Type B pancreatic cell (in vitro differentiated cells): ENCODE data around the gene RBM27. TPM values are rescaled to one million over a fixed set of nuclear protein-coding genes. Genes with fewer than 3 reads are reported as not detected.
"Not testable (repeated sequence)": the region's sequence is repeated elsewhere in the genome, so short reads cannot be mapped to it uniquely, and the experiment has no call there.

Experiments
- DNase-seq: peaks from one replicate; pipeline ENCODE4 v3.0.0; 2021; ENCODE audit warnings: mixed read lengths; ENCODE audit not compliant: unreplicated experiment; ENCODE audit errors: extremely low spot score
- H3K27ac Mint-ChIP-seq: 2 replicates; pipeline ENCODE4 v1.8.0; 2021; ENCODE audit warnings: mild to moderate bottlenecking, mixed read lengths
- H3K27me3 Mint-ChIP-seq: 2 replicates; pipeline ENCODE4 v1.8.0; 2021; ENCODE audit warnings: mixed read lengths
- H3K36me3 Mint-ChIP-seq: 2 replicates; pipeline ENCODE4 v1.8.0; 2021; ENCODE audit warnings: mixed read lengths
- H3K4me1 Mint-ChIP-seq: one replicate; pipeline ENCODE4 v1.8.0; 2021; ENCODE audit warnings: mixed read lengths; ENCODE audit not compliant: unreplicated experiment
- H3K4me3 Mint-ChIP-seq: 2 replicates; pipeline ENCODE4 v1.8.0; 2021; ENCODE audit warnings: mild to moderate bottlenecking, mixed read lengths
- H3K9me3 Mint-ChIP-seq: 2 replicates; pipeline ENCODE4 v1.8.0; 2021; ENCODE audit warnings: mixed read lengths
- CTCF ChIP-seq: fragments of 200-600 bp; sonication (generic); conservative IDR thresholded peaks from 2 replicates; pipeline ENCODE4 v1.5.0; 2021; ENCODE audit warnings: antibody characterized with exemption, mild to moderate bottlenecking
- total RNA-seq: library from RNA; stranded (reverse); gene quantifications from 2 replicates; pipeline ENCODE4 v1.2.1, GENCODE V29; 2021; ENCODE audit warnings: low replicate concordance

The RBM27 gene
- total RNA-seq, 1 donor from 2014 or later: 19.8 TPM

- peaks cover 27% of the 10 kb centered on the region for H3K4me1 Mint-ChIP-seq
- H3K27me3 Mint-ChIP-seq: no peaks in the 10 kb centered on the region
- no peak overlapping the region for H3K27ac Mint-ChIP-seq
- no peaks in the 10 kb centered on the region for H3K9me3 Mint-ChIP-seq
- no peak for DNase-seq
- TF ChIP-seq CTCF: no peak
- H3K4me3 Mint-ChIP-seq: no peak overlapping the region
- H3K36me3 Mint-ChIP-seq: no peaks in the 10 kb centered on the region
Measured at GRCh38 chr5:146213210-146213826, 9.9 kb downstream of the RBM27 start.

GRCh38 chr5:146214881-146215280 is 11.5 kb downstream of the RBM27 start:
- H3K4me3 Mint-ChIP-seq, H3K27ac Mint-ChIP-seq, H3K9me3 Mint-ChIP-seq, H3K36me3 Mint-ChIP-seq, H3K27me3 Mint-ChIP-seq, DNase-seq: not testable (repeated sequence)
- H3K4me1 Mint-ChIP-seq: peaks cover 23% of the 10 kb centered on the region

GRCh38 chr5:146218168-146218567 is 14.8 kb downstream of the RBM27 start:
- no peaks in the 10 kb centered on the region for H3K27me3 Mint-ChIP-seq
- peaks cover 4% of the 10 kb centered on the region for H3K36me3 Mint-ChIP-seq
- H3K27ac Mint-ChIP-seq: no peak overlapping the region

GRCh38 chr5:146219243-146219642 is 15.8 kb downstream of the RBM27 start:
- Mint-ChIP-seq H3K4me3 (no peak overlapping the region), H3K9me3 (no peaks in the 10 kb centered on the region), H3K27ac (no peak overlapping the region), H3K4me1 (peaks cover 15% of the 10 kb centered on the region), H3K36me3 (peaks cover 9% of the 10 kb centered on the region), H3K27me3 (no peaks in the 10 kb centered on the region)
- no peak for DNase-seq
- no peak for TF ChIP-seq CTCF

More at GRCh38 chr5:146218168-146218567, 14.8 kb downstream of the RBM27 start:
- DNase-seq: no peak
- no peaks in the 10 kb centered on the region for H3K9me3 Mint-ChIP-seq
- H3K4me1 Mint-ChIP-seq: peaks cover 23% of the 10 kb centered on the region
- no peak for TF ChIP-seq CTCF
- no peak overlapping the region for H3K4me3 Mint-ChIP-seq

GRCh38 chr5:146221234-146221633 is 17.8 kb downstream of the RBM27 start:
- no peak for TF ChIP-seq CTCF
- Mint-ChIP-seq H3K27me3 (no peaks in the 10 kb centered on the region), H3K4me3 (no peak overlapping the region), H3K27ac (no peak overlapping the region), H3K4me1 (peaks cover 8% of the 10 kb centered on the region), H3K36me3 (peaks cover 16% of the 10 kb centered on the region), H3K9me3 (no peaks in the 10 kb centered on the region)
- no peak for DNase-seq

GRCh38 chr5:146222005-146222404 is 18.6 kb downstream of the RBM27 start:
- peaks cover 16% of the 10 kb centered on the region for H3K36me3 Mint-ChIP-seq
- no peak for DNase-seq
- no peaks in the 10 kb centered on the region for H3K9me3 Mint-ChIP-seq
- peaks cover 8% of the 10 kb centered on the region for H3K4me1 Mint-ChIP-seq
- no peak overlapping the region for H3K27ac Mint-ChIP-seq
- H3K27me3 Mint-ChIP-seq: no peaks in the 10 kb centered on the region
- TF ChIP-seq CTCF: no peak
- no peak overlapping the region for H3K4me3 Mint-ChIP-seq
